GM12878 (cell line): Measurements from ENCODE around the gene MAP2K2. TPM values are rescaled to one million over a fixed set of nuclear protein-coding genes. Genes with fewer than 3 reads are reported as not detected.

Source experiments
- ATAC-seq: fragments of 200-7000 bp; cut with Tn5 transposase; 3 replicates; pipeline ENCODE4 v1.9.1; 2020; ENCODE audit warnings: mild to moderate bottlenecking, moderate library complexity
- BruUV-seq: library from RNA; stranded (reverse); fragments of 400-500 nt; replicated peaks from 2 replicates; lab custom pipeline; 2021; lab: Mats Ljungman, UMichigan
- CTCF ChIA-PET: fragments of 300-600 bp; sonication (Branson Sonifier 250); formaldehyde crosslinking; extraction: SDS; loops from one replicate; lab custom pipeline; 2021; ENCODE audit warnings: inconsistent platforms; lab: Yijun Ruan, JAX
- POLR2A ChIA-PET: fragments of 350-600 bp; formaldehyde crosslinking; extraction: SDS; loops from one replicate; lab custom pipeline; 2021; ENCODE audit warnings: inconsistent platforms; lab: Charles Lee
- RAD21 ChIA-PET: fragments of 300-600 bp; sonication (Branson Sonifier 250); formaldehyde crosslinking; loops from one replicate; lab custom pipeline; 2023; ENCODE audit warnings: antibody characterized with exemption; ENCODE audit not compliant: unreplicated experiment; lab: Charles Lee
- SMC1A ChIA-PET: fragments of 300-600 bp; sonication (Branson Sonifier 250); formaldehyde crosslinking; loops from one replicate; lab custom pipeline; 2023; ENCODE audit not compliant: unreplicated experiment, uncharacterized antibody; lab: Charles Lee
- DNase-seq: peaks from one replicate; pipeline ENCODE4 v3.0.0-alpha.2; 2011; ENCODE audit warnings: low read depth, low spot score
- FAIRE-seq: peaks from 3 replicates; lab custom pipeline; 2011; peaks lifted over from hg19 to GRCh38; lab: Jason Lieb, UNC
- H2AFZ ChIP-seq: 2 replicates; pipeline ENCODE4 v1.6.0; 2011; ENCODE audit warnings: low read depth, low read length, control low read depth; ENCODE audit not compliant: control insufficient read depth
- H3K27ac ChIP-seq: 2 replicates; pipeline ENCODE4 v1.5.1; 2011; ENCODE audit warnings: control low read depth; ENCODE audit not compliant: control insufficient read depth, insufficient read depth
- H3K27me3 ChIP-seq, 2 experiments: replicated peaks in 1 of 2; 2 replicates each; pipeline versions ENCODE4 v1.6.0 to v1.6.1; 2011; ENCODE audit warnings: low read length in 1 of 2; ENCODE audit not compliant: control insufficient read depth in 2 of 2, insufficient read depth in 2 of 2
- H3K36me3 ChIP-seq, 2 experiments: 2 replicates each; pipeline ENCODE4 v1.5.1; 2011; ENCODE audit warnings: low read length in 1 of 2; ENCODE audit not compliant: control insufficient read depth in 2 of 2, insufficient read depth in 2 of 2
- H3K4me1 ChIP-seq: 2 replicates; pipeline ENCODE4 v1.6.1; 2011; ENCODE audit warnings: mild to moderate bottlenecking, low read length, moderate library complexity, mixed read lengths; ENCODE audit not compliant: control insufficient read depth, insufficient read depth
- H3K4me2 ChIP-seq: 2 replicates; pipeline ENCODE4 v1.6.0; 2011; ENCODE audit warnings: control low read depth; ENCODE audit not compliant: control insufficient read depth, insufficient read depth
- H3K4me3 ChIP-seq: fragments of 200-600 bp; sonication (generic); 2 replicates; pipeline ENCODE4 v1.5.1; 2016
- H3K79me2 ChIP-seq: 2 replicates; pipeline ENCODE4 v1.6.0; 2011; ENCODE audit warnings: low read length; ENCODE audit not compliant: control insufficient read depth, insufficient read depth
- H3K9ac ChIP-seq: 2 replicates; pipeline ENCODE4 v1.8.0; 2011; ENCODE audit warnings: low read length, control low read depth, mixed read lengths; ENCODE audit not compliant: control insufficient read depth, insufficient read depth
- H3K9me3 ChIP-seq: replicated peaks from 3 replicates; pipeline ENCODE4 v1.5.1; 2011; ENCODE audit warnings: mild to moderate bottlenecking, low read length; ENCODE audit not compliant: control insufficient read depth, insufficient read depth
- H4K20me1 ChIP-seq: 2 replicates; pipeline ENCODE4 v1.6.0; 2011; ENCODE audit not compliant: control insufficient read depth, insufficient read depth
- CBX3 ChIP-seq: fragments of 200-600 bp; sonication (generic); IDR thresholded peaks from 2 replicates; pipeline ENCODE4 v1.6.1; 2016; ENCODE audit warnings: low read depth, borderline replicate concordance
- CEBPB ChIP-seq, 2 experiments: fragments of 150-350 bp in 1 of 2; IDR thresholded peaks; 2 replicates each; pipeline ENCODE4 v1.6.1; 2012 to 2014; ENCODE audit warnings: low read depth in 2 of 2, low read length in 2 of 2, borderline replicate concordance in 1 of 2, inconsistent platforms in 1 of 2
- CUX1 ChIP-seq: IDR thresholded peaks from 2 replicates; pipeline ENCODE4 v1.6.1; 2012; ENCODE audit warnings: improper control_type of control experiment, low read depth, low read length; ENCODE audit not compliant: insufficient replicate concordance
- IRF3 ChIP-seq: fragments of 450-650 bp; IDR thresholded peaks from 2 replicates; pipeline ENCODE4 v1.6.1; 2014; ENCODE audit warnings: mild to moderate bottlenecking
- LARP7 ChIP-seq: fragments of 450-650 bp; IDR thresholded peaks from 2 replicates; pipeline ENCODE4 v1.6.1; 2017; ENCODE audit warnings: mild to moderate bottlenecking
- MTA2 ChIP-seq: fragments of 450-650 bp; IDR thresholded peaks from 2 replicates; pipeline ENCODE4 v1.6.1; 2016; ENCODE audit warnings: low read depth, mild to moderate bottlenecking, moderate library complexity
- MTA3 ChIP-seq: IDR thresholded peaks from 2 replicates; pipeline ENCODE4 v1.6.1; 2012; ENCODE audit warnings: low read length, inconsistent platforms, borderline replicate concordance
- MYB ChIP-seq: fragments of 150-350 bp; IDR thresholded peaks from 2 replicates; pipeline ENCODE4 v1.6.1; 2014; ENCODE audit warnings: mild to moderate bottlenecking, low read depth, low read length, borderline replicate concordance
- NKRF ChIP-seq: fragments of 450-650 bp; conservative IDR thresholded peaks from 2 replicates; pipeline ENCODE4 v1.6.1; 2017; ENCODE audit warnings: mild to moderate bottlenecking, moderate library complexity
- PKNOX1 ChIP-seq: fragments of 450-650 bp; IDR thresholded peaks from 2 replicates; pipeline ENCODE4 v1.6.1; 2016; ENCODE audit warnings: mild to moderate bottlenecking
- RAD21 ChIP-seq: IDR thresholded peaks from 2 replicates; pipeline ENCODE4 v1.6.1; 2011; ENCODE audit warnings: mild to moderate bottlenecking, low read depth, low read length, moderate library complexity; ENCODE audit not compliant: insufficient read depth
- RAD51 ChIP-seq: fragments of 450-650 bp; IDR thresholded peaks from 2 replicates; pipeline ENCODE4 v1.6.1; 2016; ENCODE audit warnings: moderate library complexity, mild to moderate bottlenecking, inconsistent platforms
- RCOR1 ChIP-seq: conservative IDR thresholded peaks from 2 replicates; pipeline ENCODE4 v1.6.1; 2012; ENCODE audit warnings: low read depth, low read length, improper control_type of control experiment
- TARDBP ChIP-seq: IDR thresholded peaks from 2 replicates; pipeline ENCODE4 v1.6.1; 2016; ENCODE audit warnings: borderline replicate concordance
- YBX1 ChIP-seq: fragments of 450-650 bp; IDR thresholded peaks from 2 replicates; pipeline ENCODE4 v1.6.1; 2016; ENCODE audit warnings: antibody characterized with exemption
- WGBS: methylation state at CpG from one replicate; pipeline ENCODE4 v1.1.6; 2016; ENCODE audit warnings: low lambda C conversion rate; ENCODE audit not compliant: insufficient replicate concordance, insufficient coverage; ENCODE audit errors: missing lambda C conversion rate; 5-methylcytosine and 5-hydroxymethylcytosine counted together
- in situ Hi-C: fragments of 300-500 bp; cut with MboI; formaldehyde crosslinking; loops from 9 replicates; pipeline ENCODE4 v1.14.3; 2018; ENCODE audit warnings: mixed read lengths
- intact Hi-C: fragments of 100-400 bp; cut with micrococcal nuclease; formaldehyde crosslinking; loops from one replicate; pipeline ENCODE4 v1.14.2; 2022; ENCODE audit not compliant: unreplicated experiment
- polyA plus RNA-seq, 11 experiments: library from polyadenylated mRNA; depleted of rRNA in 4 of 11; unstranded in 6 of 11; stranded (reverse) in 5 of 11; fragments of >200 nt; fragmentation: Nextera tagmentation in 4 of 11; fragmentation: Illumina TruSeq in 1 of 11; extraction: Ambion mirVana in 4 of 11; extraction: Trizol in 1 of 11; gene quantifications; 1 replicate in 1 of 11; 2 replicates in 10 of 11; pipeline versions ENCODE4 v1.2.1 to v1.2.3, GENCODE V29; 2011 to 2016; ENCODE audit warnings: inconsistent platforms in 2 of 11, missing spikeins in 2 of 11, low read depth in 1 of 11
- total RNA-seq, 4 experiments: library from RNA; depleted of rRNA in 3 of 4; stranded (reverse); fragments of >200 nt in 3 of 4; fragmentation: Illumina TruSeq in 1 of 4; extraction: Trizol in 1 of 4; gene quantifications; 2 replicates each; pipeline versions ENCODE4 v1.2.1 to v1.2.3, GENCODE V29; 2013 to 2021

Gene MAP2K2
- total and polyA plus RNA-seq, 10 of the 15 experiments (the other 5 are each of a cell fraction or from before 2014, with no cell fraction given), result 1.00 to 210 (median 53.5) TPM

GRCh38 chr19:4093643-4094175 lies 30.2 kb downstream of the MAP2K2 start:
- no peaks in the 10 kb centered on the region for H3K79me2 ChIP-seq
- TF ChIP-seq IRF3, result no peak
- TF ChIP-seq YBX1, result no peak
- no peak for TF ChIP-seq MTA2
- TF ChIP-seq NKRF, result no peak
- no peak for TF ChIP-seq RAD51
- TF ChIP-seq CUX1, result no peak
- no peak for TF ChIP-seq RAD21
- no peak for TF ChIP-seq MTA3
- no peak for TF ChIP-seq TARDBP
- TF ChIP-seq RCOR1, result no peak
- TF ChIP-seq CEBPB (IDR thresholded peaks at IDR 0.05; ENCODE audit: borderline replicate concordance in 1 of 2, low read depth in 2 of 2, low read length in 2 of 2), result no peak
- TF ChIP-seq PKNOX1, result no peak
- TF ChIP-seq CBX3, result no peak
- no peak for TF ChIP-seq MYB
- no peak for TF ChIP-seq LARP7

More at GRCh38 chr19:4093643-4094175, 30.2 kb downstream of the MAP2K2 start:
- DNase-seq (no peak), ATAC-seq (no peak), FAIRE-seq (no peak)
- Histone ChIP-seq H3K27ac (no peak overlapping the region), H3K36me3 (no peaks in the 10 kb centered on the region; a peak in 3 of 4 replicates), H2AFZ (no peak overlapping the region), H3K4me2 (no peak overlapping the region), H4K20me1 (no peaks in the 10 kb centered on the region), H3K9me3 (no peaks in the 10 kb centered on the region), H3K4me1 (peaks cover 13% of the 10 kb centered on the region), H3K9ac (no peak overlapping the region), H3K27me3 (no peaks in the 10 kb centered on the region), H3K4me3 (no peak overlapping the region)
- in situ Hi-C loops (no loop called here), intact Hi-C loops (no loop called here)
- ChIA-PET RAD21 (interaction anchor here (0.6 kb wide), 1 partner anchor 27 kb away, joined by 3 read pairs; the partner anchor contains the start of gene ZBTB7A), POLR2A (no interaction called here), SMC1A (interaction anchor here (1.1 to 1.7 kb wide), 2 partner anchors 10 to 15 kb away, joined by 3 to 6 read pairs; no protein-coding TSS in a partner anchor), CTCF (interaction anchor here (2.9 kb wide), 1 partner anchor 22 kb away, joined by 8 read pairs; no protein-coding TSS in a partner anchor)
- 93% methylated on average over 17 of the region's 18 CpGs for WGBS
- no TSS peak for BruUV-seq
